ENCODE results near the gene LYPD6. TPM values are rescaled to one million over a fixed set of nuclear protein-coding genes. Genes with fewer than 3 reads are reported as not detected.

LYPD6 gene
- total and polyA plus RNA-seq, 5 donors, result 0.28 to 0.57 (median 0.48) TPM

- intact Hi-C loops (cut with DNase I), result no loop called here
- Histone ChIP-seq H3K27ac (ENCODE audit: low read length) (no peak overlapping the region), H3K4me1 (ENCODE audit: control insufficient read depth, insufficient read depth, low read length) (no peaks in the 10 kb centered on the region), H3K27me3 (ENCODE audit: control insufficient read depth, insufficient read depth) (no peaks in the 10 kb centered on the region), H3K4me3 (ENCODE audit: low read length) (no peak overlapping the region), H3K9me3 (ENCODE audit: control insufficient read depth, low read length) (no peaks in the 10 kb centered on the region)
- DNase-seq (no peak), ATAC-seq (no peak)
Measured at GRCh38 chr2:149458502-149458901, 128.1 kb downstream of the LYPD6 start.

- Histone ChIP-seq H3K9me3 (ENCODE audit: control insufficient read depth, low read length) (no peaks in the 10 kb centered on the region), H3K4me3 (ENCODE audit: low read length) (no peak overlapping the region), H3K4me1 (ENCODE audit: control insufficient read depth, insufficient read depth, low read length) (no peaks in the 10 kb centered on the region), H3K27me3 (ENCODE audit: control insufficient read depth, insufficient read depth) (no peaks in the 10 kb centered on the region), H3K27ac (ENCODE audit: low read length) (no peak overlapping the region)
- 37% methylated on average over 2 of the region's 2 CpGs for WGBS
- intact Hi-C loops (cut with DNase I), result no loop called here
- ATAC-seq (no peak), DNase-seq (no peak)
Measured at GRCh38 chr2:149463328-149464002, 133.1 kb downstream of the LYPD6 start.

GRCh38 chr2:149464396-149464795 is 134.0 kb downstream of the LYPD6 start:
- H3K27me3 ChIP-seq (ENCODE audit: control insufficient read depth, insufficient read depth), result no peaks in the 10 kb centered on the region
- no peaks in the 10 kb centered on the region for H3K9me3 ChIP-seq (ENCODE audit: control insufficient read depth, low read length)
- ATAC-seq (no peak), DNase-seq (no peak)
- intact Hi-C loops (cut with DNase I), result no loop called here
- WGBS, result 88% methylated on average over 7 of the region's 7 CpGs
- H3K4me1 ChIP-seq (ENCODE audit: control insufficient read depth, insufficient read depth, low read length), result no peaks in the 10 kb centered on the region
- no peak overlapping the region for H3K4me3 ChIP-seq (ENCODE audit: low read length)
- H3K27ac ChIP-seq (ENCODE audit: low read length), result no peak overlapping the region

GRCh38 chr2:149465873-149466272 is 135.5 kb downstream of the LYPD6 start:
- H3K9me3 ChIP-seq (ENCODE audit: control insufficient read depth, low read length), result no peaks in the 10 kb centered on the region

GRCh38 chr2:149466635-149467034 is 136.2 kb downstream of the LYPD6 start:
- Histone ChIP-seq H3K4me3 (ENCODE audit: low read length) (no peak overlapping the region), H3K4me1 (ENCODE audit: control insufficient read depth, insufficient read depth, low read length) (no peaks in the 10 kb centered on the region), H3K27ac (ENCODE audit: low read length) (no peak overlapping the region), H3K27me3 (ENCODE audit: control insufficient read depth, insufficient read depth) (no peaks in the 10 kb centered on the region), H3K9me3 (ENCODE audit: control insufficient read depth, low read length) (no peaks in the 10 kb centered on the region)
- no peak for DNase-seq
- ATAC-seq, result no peak
- WGBS, result 27% methylated on average over 3 of the region's 3 CpGs
- intact Hi-C loops (cut with DNase I), result no loop called here

More at GRCh38 chr2:149465873-149466272, 135.5 kb downstream of the LYPD6 start:
- 75% methylated on average over 2 of the region's 2 CpGs for WGBS
- Histone ChIP-seq H3K4me1 (ENCODE audit: control insufficient read depth, insufficient read depth, low read length) (no peaks in the 10 kb centered on the region), H3K27ac (ENCODE audit: low read length) (no peak overlapping the region), H3K4me3 (ENCODE audit: low read length) (no peak overlapping the region), H3K27me3 (ENCODE audit: control insufficient read depth, insufficient read depth) (no peaks in the 10 kb centered on the region)
- ATAC-seq (no peak), DNase-seq (no peak)
- intact Hi-C loops (cut with DNase I), result no loop called here

GRCh38 chr2:149467436-149467835 is 137.0 kb downstream of the LYPD6 start:
- H3K27ac ChIP-seq (ENCODE audit: low read length), result no peak overlapping the region
- no peaks in the 10 kb centered on the region for H3K9me3 ChIP-seq (ENCODE audit: control insufficient read depth, low read length)
- 57% methylated on average over 2 of the region's 2 CpGs for WGBS
- intact Hi-C loops (cut with DNase I), result no loop called here
- H3K4me3 ChIP-seq (ENCODE audit: low read length), result no peak overlapping the region
- H3K27me3 ChIP-seq (ENCODE audit: control insufficient read depth, insufficient read depth), result no peaks in the 10 kb centered on the region
- DNase-seq (no peak), ATAC-seq (no peak)
- H3K4me1 ChIP-seq (ENCODE audit: control insufficient read depth, insufficient read depth, low read length), result no peaks in the 10 kb centered on the region

- WGBS, result 47% methylated on average over 4 of the region's 4 CpGs
- no peaks in the 10 kb centered on the region for H3K9me3 ChIP-seq (ENCODE audit: control insufficient read depth, low read length)
- no peaks in the 10 kb centered on the region for H3K27me3 ChIP-seq (ENCODE audit: control insufficient read depth, insufficient read depth)
- no peak overlapping the region for H3K4me3 ChIP-seq (ENCODE audit: low read length)
- H3K4me1 ChIP-seq (ENCODE audit: control insufficient read depth, insufficient read depth, low read length), result no peaks in the 10 kb centered on the region
- ATAC-seq (no peak), DNase-seq (no peak)
- intact Hi-C loops (cut with DNase I), result no loop called here
- H3K27ac ChIP-seq (ENCODE audit: low read length), result no peak overlapping the region
Measured at GRCh38 chr2:149468636-149469035, 138.2 kb downstream of the LYPD6 start.

- WGBS, result 76% methylated on average over 7 of the region's 7 CpGs
- no peaks in the 10 kb centered on the region for H3K4me1 ChIP-seq (ENCODE audit: control insufficient read depth, insufficient read depth, low read length)
- no peak overlapping the region for H3K4me3 ChIP-seq (ENCODE audit: low read length)
- no peak overlapping the region for H3K27ac ChIP-seq (ENCODE audit: low read length)
- ATAC-seq (no peak), DNase-seq (no peak)
- no peaks in the 10 kb centered on the region for H3K9me3 ChIP-seq (ENCODE audit: control insufficient read depth, low read length)
- no peaks in the 10 kb centered on the region for H3K27me3 ChIP-seq (ENCODE audit: control insufficient read depth, insufficient read depth)
- intact Hi-C loops (cut with DNase I), result no loop called here
Measured at GRCh38 chr2:149470046-149470445, 139.7 kb downstream of the LYPD6 start.

- H3K4me1 ChIP-seq (ENCODE audit: control insufficient read depth, insufficient read depth, low read length), result no peaks in the 10 kb centered on the region
- WGBS, result 82% methylated on average over 2 of the region's 2 CpGs
- intact Hi-C loops (cut with DNase I), result no loop called here
- DNase-seq (no peak), ATAC-seq (no peak)
- H3K27me3 ChIP-seq (ENCODE audit: control insufficient read depth, insufficient read depth), result no peaks in the 10 kb centered on the region
- H3K27ac ChIP-seq (ENCODE audit: low read length), result no peak overlapping the region
- H3K9me3 ChIP-seq (ENCODE audit: control insufficient read depth, low read length), result no peaks in the 10 kb centered on the region
- H3K4me3 ChIP-seq (ENCODE audit: low read length), result no peak overlapping the region
Measured at GRCh38 chr2:149472413-149472812, 142.0 kb downstream of the LYPD6 start.

GRCh38 chr2:149473068-149473467 is 142.7 kb downstream of the LYPD6 start:
- Histone ChIP-seq H3K27me3 (ENCODE audit: control insufficient read depth, insufficient read depth) (no peaks in the 10 kb centered on the region), H3K4me3 (ENCODE audit: low read length) (no peak overlapping the region), H3K4me1 (ENCODE audit: control insufficient read depth, insufficient read depth, low read length) (no peaks in the 10 kb centered on the region), H3K9me3 (ENCODE audit: control insufficient read depth, low read length) (no peaks in the 10 kb centered on the region), H3K27ac (ENCODE audit: low read length) (no peak overlapping the region)
- DNase-seq (no peak), ATAC-seq (no peak)
- WGBS, result 88% methylated on average over 1 of the region's 1 CpG
- intact Hi-C loops (cut with DNase I), result no loop called here

- DNase-seq (no peak), ATAC-seq (no peak)
- intact Hi-C loops (cut with DNase I), result no loop called here
- Histone ChIP-seq H3K9me3 (ENCODE audit: control insufficient read depth, low read length) (no peaks in the 10 kb centered on the region), H3K27me3 (ENCODE audit: control insufficient read depth, insufficient read depth) (no peaks in the 10 kb centered on the region), H3K27ac (ENCODE audit: low read length) (no peak overlapping the region), H3K4me1 (ENCODE audit: control insufficient read depth, insufficient read depth, low read length) (no peaks in the 10 kb centered on the region), H3K4me3 (ENCODE audit: low read length) (no peak overlapping the region)
Measured at GRCh38 chr2:149473521-149473920, 143.1 kb downstream of the LYPD6 start.
